ACHN (cell line): Measurements from ENCODE around the gene KPNA1.
"Not testable (repeated sequence)": the region's sequence is repeated elsewhere in the genome, so short reads cannot be mapped to it uniquely, and the experiment has no call there.

ENCODE experiments used
- DNase-seq: peaks from one replicate; pipeline ENCODE4 v3.0.0-alpha.2; 2015
- in situ Hi-C: cut with HindIII; loops from 2 replicates; pipeline ENCODE4 v1.10.0; 2017; ENCODE audit warnings: low sequenced_read_pairs, low pct_ligation_motif_present, low pct_unique_long_range_greater_than_20kb

KPNA1 gene

GRCh38 chr3:122533480-122533879 is 18.7 kb upstream of the KPNA1 start:
- no peak for DNase-seq
- in situ Hi-C loops, result no loop called here

DNA sequence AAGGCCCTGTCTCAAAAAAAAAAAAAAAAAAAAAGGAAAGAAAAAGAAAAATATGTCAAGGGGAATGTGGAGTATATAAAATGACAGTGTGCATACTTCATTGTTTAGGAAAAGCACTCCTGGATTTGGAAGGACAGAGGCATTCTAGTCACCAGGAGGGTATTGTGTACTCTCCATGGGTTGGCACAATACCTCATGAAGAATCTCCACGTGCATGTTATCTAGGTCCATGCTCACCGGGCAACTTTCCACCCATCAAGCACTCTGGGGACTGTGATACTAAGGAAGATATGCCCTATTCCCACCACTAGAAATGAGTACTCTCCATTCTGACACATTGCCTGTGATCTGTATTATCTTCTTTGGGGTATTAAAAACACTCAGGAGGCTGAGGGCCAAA is 15.4 kb upstream of the KPNA1 start:
- in situ Hi-C loops, result no loop called here
- no peak for DNase-seq

DNA sequence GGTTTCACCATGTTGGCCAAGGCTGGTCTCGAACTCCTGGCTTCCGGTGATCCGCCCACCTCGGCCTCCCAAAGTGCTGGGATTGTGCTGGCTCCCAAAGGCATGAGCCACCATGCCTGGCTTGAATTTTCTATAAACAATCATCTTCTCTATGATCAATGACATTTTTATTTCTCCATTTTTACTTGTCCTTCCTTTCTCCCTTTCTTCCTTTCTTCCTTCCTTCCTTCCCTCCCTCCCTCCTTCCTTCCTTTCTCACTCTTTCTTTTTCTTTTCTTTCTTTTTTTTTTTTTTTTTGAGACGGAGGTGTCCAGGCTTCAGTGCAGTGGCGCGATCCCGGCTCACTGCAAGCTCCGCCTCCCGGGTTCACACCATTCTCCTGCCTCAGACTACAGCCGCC is 8.6 kb upstream of the KPNA1 start:
- no peak for DNase-seq
- in situ Hi-C loops, result no loop called here

- no peak for DNase-seq
- in situ Hi-C loops, result no loop called here
These were observed 6.1 kb upstream of the KPNA1 start for GRCh38 chr3:122520861-122521260.

DNA sequence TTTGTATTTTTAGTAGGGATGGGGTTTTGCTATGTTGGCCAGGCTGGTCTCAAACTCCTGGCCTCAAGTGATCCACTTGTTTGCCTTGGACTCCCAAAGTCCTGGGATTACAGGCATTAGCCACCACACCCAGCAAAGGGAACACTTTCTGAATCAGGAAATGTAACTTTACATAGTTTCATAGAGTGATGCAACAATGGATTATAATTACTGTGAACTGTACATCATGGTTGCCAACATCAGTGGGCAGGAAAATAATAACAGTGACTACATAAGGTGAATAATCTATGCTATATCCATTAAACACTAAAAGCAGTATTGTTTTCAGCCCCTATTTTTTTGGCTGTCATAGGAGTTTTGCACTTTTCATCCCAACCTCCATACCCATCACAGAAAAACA is 5.0 kb upstream of the KPNA1 start:
- in situ Hi-C loops, result no loop called here
- DNase-seq, result no peak

- DNase-seq, result no peak
- in situ Hi-C loops, result no loop called here
These were observed 2.2 kb upstream of the KPNA1 start for GRCh38 chr3:122516846-122517360.

- DNase-seq, result no peak
- in situ Hi-C loops, result no loop called here
These were observed 1.1 kb upstream of the KPNA1 start for GRCh38 chr3:122515870-122516269.

DNA sequence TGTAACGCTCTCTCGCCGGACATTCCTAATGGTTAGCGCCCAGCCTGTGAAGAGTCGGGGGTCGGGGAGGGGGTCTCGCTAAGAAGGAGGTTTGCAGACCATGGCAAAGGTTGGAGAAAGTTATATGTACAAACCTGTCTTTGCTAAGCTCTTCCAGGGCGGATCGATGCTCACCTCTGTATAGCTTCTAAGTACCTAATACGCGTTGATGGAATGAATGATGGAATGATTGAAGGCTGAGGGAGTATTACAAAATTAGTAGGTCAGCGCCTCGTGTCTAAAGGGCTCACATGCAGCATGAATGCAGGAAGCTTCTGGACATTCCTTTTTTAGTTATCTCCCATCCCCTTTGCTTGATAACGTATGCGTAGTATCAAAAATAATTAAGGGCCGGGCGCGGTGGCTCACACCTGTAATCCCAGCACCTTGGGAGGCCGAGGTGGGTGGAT is 305 bp upstream of the KPNA1 start:
- in situ Hi-C loops, result no loop called here
- no peak for DNase-seq

DNA sequence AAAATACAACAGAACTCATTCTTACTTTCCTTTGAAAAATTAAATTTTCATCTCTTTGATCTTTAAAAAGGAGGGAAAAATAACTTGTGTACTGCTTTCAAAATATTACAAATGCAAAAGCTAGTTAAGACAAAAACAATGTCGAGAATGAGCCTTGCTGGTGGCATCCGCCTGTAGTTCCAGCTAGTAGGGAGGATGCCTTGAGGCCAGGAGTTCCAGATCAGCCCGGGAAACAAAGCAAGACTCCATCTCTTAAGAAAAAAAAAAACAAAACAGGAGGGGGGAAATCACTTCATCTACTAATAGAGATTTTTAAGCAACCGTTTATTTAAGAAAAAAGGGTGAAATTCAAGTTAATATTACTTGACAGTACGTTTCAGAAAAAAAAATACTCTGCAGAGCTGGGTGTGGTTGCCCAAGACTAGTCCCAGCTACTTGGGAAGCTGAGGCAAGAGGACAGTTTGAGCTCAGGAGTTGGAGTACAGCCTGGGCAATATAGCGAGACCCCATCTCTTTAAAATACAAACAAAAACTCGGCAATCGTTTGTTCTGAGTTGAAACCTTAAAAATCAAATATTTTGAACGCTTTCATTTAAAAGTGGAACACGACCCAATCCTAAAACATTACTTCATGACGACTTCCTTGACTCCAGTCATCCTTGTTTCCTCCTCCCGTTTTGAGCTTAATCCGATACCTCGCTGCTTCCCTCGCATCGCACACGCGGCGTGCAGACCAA is 1.2 kb downstream of the KPNA1 start:
- peak; percentile 12 for DNase-seq
- in situ Hi-C loops, result no loop called here

- DNase-seq, result no peak
- in situ Hi-C loops, result no loop called here
These were observed 2.5 kb downstream of the KPNA1 start for GRCh38 chr3:122512284-122512683.

- no peak for DNase-seq
- in situ Hi-C loops, result no loop called here
These were observed 3.7 kb downstream of the KPNA1 start for GRCh38 chr3:122510878-122511535.

- peak; percentile 87 for DNase-seq
- in situ Hi-C loops, result not testable (repeated sequence)
These were observed 5.8 kb downstream of the KPNA1 start for GRCh38 chr3:122508944-122509343.

- peak; percentile 32 for DNase-seq
- in situ Hi-C loops, result no loop called here
These were observed 6.4 kb downstream of the KPNA1 start for GRCh38 chr3:122508135-122508914.

DNA sequence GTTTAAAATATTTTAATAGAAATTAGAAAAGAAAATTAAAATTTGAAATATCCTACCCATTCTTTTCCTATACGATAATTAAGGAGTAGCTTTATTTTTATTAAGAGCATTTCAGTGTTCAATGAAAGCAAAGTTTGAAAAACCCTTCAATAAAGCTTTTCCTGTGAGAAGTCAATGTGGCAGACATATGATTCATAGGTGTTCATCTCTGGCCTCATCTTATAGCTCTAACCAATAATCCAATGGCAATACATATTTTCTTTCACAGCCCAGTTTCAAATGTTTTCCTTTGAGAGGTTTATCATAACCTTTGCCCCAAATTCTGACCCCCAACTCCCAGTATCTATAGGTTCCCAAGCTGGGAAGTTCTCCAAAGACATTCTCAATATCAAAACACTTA is 8.3 kb downstream of the KPNA1 start:
- in situ Hi-C loops, result no loop called here
- no peak for DNase-seq

DNA sequence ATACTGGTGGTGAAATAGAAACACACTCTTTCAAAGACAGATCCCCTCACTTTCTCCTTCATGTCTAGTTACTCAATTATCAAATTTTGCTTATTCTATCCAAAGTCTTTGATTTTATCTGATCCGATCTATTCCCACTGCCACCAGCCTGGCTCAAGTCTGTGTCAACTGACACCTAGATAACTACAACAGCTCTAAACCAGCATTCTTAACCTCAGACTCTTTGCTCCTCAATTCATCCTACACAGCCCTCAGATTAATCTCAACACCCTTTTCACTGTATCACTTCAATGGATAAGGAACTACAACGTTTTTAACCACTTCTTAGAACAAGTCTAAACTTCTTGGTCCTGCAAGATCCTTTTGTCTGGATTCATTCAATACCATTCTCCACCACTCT is 9.1 kb downstream of the KPNA1 start:
- no peak for DNase-seq
- in situ Hi-C loops, result no loop called here

DNA sequence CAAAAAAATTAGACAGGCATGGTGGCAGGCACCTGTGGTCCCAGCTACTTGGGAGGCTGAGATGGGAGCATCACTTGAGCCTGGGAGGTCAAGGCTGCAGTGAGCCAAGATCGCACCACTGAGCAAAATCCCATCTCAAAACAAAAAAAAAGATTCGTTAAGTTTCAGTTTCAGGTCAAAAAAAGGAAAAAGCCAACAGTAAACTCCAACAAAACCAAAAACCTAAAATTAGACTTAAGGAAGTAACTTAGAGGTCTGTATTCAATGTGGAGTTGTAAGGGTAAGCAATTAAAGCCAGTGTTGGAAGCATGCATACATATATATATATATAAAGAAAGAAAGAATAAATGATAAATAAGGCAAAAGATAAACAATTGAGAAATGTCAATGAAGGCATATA is 11.8 kb downstream of the KPNA1 start:
- in situ Hi-C loops, result no loop called here
- no peak for DNase-seq

GRCh38 chr3:122502139-122502538 is 12.6 kb downstream of the KPNA1 start:
- DNase-seq, result no peak
- in situ Hi-C loops, result no loop called here

DNA sequence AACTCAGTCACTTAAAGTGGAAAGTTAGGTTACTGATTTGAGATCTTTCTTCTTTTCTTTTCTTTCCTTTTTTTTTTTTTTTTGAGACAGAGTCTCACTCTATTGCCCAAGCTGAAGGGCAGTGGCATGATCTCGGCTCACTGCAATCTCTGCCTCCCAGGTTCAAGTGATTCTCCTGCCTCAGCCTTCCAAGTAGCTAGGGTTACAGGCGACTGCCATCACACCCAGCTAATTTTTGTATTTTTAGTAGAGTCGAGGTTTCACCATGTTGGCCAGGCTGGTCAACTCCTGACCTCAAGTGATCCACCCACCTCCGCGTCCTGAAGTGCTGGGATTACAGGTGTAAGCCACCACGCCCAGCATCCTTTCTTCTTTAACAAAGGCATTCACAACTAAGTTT is 13.8 kb downstream of the KPNA1 start:
- in situ Hi-C loops, result not testable (repeated sequence)
- DNase-seq, result peak; percentile 39

DNA sequence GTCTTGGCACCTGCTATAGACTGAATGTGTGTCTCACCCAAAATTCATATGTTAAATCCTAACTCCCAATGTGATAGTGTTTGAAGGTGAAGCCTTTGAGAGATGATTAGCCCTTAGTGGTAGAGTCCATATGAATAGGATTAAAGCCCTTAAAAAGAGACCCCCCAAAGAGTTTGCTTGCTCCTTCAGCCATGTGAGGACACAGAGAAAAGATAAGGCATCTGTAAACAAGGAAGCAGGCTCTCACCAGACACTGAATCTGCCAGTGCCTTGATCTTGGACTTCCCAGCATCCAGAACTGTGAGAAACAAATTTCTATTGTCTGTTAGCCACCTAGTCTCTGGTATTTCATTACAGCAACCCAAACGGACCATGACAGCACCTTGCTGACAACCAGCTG is 16.6 kb downstream of the KPNA1 start:
- in situ Hi-C loops, result no loop called here
- no peak for DNase-seq
